DMS153 treated with DMSO at 0.1 percent for 48 hours (cell line): ENCODE data around the gene FAM161B.
A peak's percentile ranks its signal among the peaks of the same experiment; 100 is the strongest.
"Not testable (repeated sequence)": the region's sequence is repeated elsewhere in the genome, so short reads cannot be mapped to it uniquely, and the experiment has no call there.

Experiments
- DNase-seq: peaks from one replicate; lab custom pipeline; 2025; ENCODE audit not compliant: unreplicated experiment; lab: John Stamatoyannopoulos, UW

The FAM161B gene

GRCh38 chr14:73944432-73945158 lies 5.3 kb downstream of the FAM161B start:
- no peak for DNase-seq

GRCh38 chr14:73943083-73943482 lies 6.8 kb downstream of the FAM161B start:
- no peak for DNase-seq

DNA sequence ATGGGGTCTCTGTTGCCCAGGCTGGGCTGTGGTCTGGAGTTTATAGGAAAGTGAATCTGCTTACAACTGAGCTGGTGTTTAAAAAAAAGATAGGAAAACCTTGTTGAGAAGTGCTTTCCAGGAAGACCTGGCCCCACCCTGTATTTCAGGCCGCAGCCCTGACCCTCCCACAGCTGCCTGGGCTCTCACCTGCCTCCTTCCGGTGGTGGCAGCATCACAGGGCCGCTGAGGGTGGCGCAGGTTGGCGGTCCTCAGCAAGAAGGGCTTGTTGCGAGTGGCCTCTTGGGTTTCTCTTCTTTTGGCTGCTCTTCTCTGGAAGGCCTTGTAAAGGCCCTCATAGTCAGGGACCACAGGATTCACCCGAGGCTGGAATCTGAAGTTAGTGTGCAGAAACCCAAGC lies 7.7 kb downstream of the FAM161B start:
- DNase-seq = no peak

DNA sequence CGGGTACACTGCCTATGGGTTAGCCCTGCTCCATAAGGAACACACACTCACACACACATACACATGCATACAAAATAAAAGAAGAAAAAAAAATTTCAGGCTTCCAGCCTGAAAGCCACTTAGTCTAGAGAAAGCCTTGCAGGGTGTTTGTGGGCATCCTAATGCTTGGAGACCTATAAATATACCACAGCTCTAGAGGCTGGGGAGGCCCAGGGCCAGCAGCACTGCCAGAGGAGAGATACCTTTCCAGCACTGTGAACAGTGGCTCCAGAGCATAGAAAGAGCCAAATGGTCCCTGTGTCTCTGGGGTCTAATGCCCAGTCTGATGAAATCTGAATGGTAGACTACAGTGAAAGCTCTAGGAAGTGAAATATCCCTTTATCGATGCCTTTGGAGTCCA lies 12.9 kb downstream of the FAM161B start:
- DNase-seq = no peak

DNA sequence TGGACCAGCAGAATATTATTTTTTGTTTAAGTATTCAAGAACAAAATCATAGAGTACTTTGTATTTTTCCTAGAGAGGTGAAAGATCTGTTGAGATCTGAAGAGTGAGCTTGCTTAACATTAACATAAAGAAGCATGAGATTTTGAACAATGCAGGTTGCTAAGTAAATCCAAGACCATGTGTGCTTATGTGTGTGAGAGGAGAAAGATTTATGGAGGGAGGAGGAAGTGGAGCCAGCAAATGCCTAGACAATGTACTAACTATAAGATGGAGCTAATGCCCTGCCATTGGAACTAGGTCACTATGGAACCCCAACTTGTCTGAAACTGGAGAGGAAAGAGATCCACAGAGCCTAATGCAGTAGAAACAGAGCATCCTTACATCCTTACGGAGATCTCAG lies 13.3 kb downstream of the FAM161B start:
- no peak for DNase-seq

- DNase-seq = no peak
These were observed 14.2 kb downstream of the FAM161B start for GRCh38 chr14:73935666-73936065.

GRCh38 chr14:73924337-73924736 lies 25.6 kb downstream of the FAM161B start:
- no peak for DNase-seq

GRCh38 chr14:73919457-73919856 lies 30.4 kb downstream of the FAM161B start:
- not testable (repeated sequence) for DNase-seq

- DNase-seq = no peak
These were observed 33.6 kb downstream of the FAM161B start for GRCh38 chr14:73916324-73916723.

- no peak for DNase-seq
These were observed 36.6 kb downstream of the FAM161B start for GRCh38 chr14:73913256-73913655.

DNA sequence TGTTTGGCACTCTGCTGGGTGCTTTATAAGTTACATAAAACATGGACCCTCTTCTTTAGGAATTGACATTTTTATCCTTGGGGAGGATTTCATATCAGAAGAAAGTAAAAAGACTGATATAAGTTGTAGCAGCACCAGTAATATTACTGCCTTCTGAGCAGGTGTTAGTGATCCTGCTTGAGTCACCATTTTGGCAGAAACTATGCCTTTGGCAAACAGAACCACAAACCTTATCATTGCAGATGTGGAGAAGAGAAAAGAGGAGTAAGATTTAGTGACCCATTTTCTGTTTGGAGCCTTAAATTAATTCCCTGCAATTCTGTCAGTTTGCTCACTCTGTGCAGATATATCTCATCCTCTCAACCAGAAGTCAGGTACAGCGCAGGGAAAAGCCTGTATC lies 40.2 kb downstream of the FAM161B start:
- no peak for DNase-seq

GRCh38 chr14:73903028-73903427 lies 46.9 kb downstream of the FAM161B start:
- no peak for DNase-seq

DNA sequence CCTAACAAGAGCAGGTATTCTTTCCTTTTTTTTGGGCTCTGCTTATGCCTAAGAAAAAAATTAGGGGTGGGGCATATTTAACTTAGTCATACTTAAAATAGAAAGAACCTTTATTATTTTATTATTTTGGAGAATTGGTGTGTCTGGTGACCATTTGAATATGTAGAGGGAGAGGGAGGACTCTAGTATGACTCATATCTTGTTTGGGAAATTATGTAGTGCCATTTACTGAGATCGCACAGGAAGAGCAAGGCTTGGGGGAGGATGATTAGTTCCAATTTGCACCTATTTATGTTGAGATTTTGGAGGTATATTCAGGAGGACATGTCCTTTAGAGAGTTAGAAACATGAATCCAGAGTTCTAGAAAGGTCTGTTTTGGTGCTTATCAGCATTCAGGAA lies 53.4 kb downstream of the FAM161B start:
- DNase-seq = no peak

GRCh38 chr14:73895939-73896338 lies 54.0 kb downstream of the FAM161B start:
- DNase-seq = no peak

DNA sequence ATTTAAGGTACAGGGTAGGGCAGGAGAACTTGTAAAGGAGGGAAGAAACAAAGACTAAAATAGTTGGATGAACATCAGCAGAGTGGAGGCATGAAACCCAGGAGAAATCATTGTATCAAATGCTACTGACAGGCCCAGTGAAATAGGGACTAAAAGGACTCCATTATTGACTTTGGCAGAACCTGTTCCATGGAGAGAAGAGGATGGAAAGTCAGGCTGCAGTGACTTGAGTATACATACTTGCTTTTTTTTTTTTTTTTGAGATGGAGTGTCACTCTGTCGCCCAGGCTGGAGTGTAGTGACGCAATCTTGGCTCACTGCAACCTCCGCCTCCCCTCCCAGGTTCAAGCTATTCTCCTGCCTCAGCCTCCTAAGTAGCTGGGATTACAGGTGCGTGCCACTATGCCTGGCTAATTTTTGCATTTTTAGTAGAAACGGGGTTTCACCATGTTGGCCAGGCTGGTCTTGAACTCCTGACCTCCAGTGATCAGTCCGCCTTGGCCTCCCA lies 55.7 kb downstream of the FAM161B start:
- not testable (repeated sequence) for DNase-seq

DNA sequence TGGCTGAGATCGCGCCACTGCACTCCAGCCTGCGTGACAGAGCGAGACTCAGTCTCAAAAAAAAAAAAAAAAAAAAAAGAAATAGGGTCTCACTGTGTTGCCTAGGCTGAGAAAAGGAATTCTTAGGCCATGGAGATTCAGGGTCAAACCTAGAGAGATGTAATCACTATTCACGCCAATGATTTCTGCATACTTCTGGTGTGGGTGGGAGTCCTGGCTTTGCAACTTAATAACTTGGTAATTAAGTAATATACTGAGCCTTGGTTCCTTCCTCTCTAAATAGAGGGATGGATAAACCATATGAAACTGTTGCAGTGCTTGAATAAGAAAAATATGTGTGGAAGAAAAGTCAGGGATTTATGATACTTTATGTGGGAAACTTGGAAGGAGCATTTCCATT lies 60.5 kb downstream of the FAM161B start:
- no peak for DNase-seq

DNA sequence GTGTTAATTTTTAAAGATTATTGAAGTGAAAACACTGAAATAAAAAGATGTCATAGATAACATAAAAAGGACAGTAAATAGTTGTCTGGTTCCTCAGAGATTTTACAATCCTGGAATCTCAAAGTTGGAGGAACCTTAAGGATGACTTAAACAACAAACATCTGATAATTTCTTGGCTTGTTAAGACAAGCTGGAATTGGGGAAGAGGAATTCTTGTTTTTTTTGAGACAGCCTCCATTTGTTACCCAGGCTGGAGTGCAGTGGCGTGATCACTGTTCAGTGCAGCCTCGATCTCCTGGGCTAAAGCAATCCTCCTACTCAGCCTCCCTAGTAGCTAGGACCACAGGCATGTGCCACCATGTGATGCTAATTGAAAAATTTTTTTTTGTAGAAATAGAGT lies 60.9 kb downstream of the FAM161B start:
- DNase-seq = no peak

DNA sequence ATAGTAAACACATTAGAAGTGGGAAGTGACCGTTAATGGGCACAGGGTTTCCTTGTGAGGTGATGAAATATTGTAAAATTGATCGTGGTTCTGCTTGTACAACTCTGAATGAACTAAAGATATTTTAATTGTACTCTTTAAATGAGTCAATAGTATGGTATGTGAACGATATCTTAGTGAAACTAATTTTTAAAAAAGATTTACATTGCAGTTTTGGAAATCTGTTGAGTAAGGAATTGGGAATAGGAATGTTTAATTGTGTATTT lies 61.5 kb downstream of the FAM161B start:
- no peak for DNase-seq

GRCh38 chr14:73887694-73888459 lies 62.0 kb downstream of the FAM161B start:
- DNase-seq = no peak

DNA sequence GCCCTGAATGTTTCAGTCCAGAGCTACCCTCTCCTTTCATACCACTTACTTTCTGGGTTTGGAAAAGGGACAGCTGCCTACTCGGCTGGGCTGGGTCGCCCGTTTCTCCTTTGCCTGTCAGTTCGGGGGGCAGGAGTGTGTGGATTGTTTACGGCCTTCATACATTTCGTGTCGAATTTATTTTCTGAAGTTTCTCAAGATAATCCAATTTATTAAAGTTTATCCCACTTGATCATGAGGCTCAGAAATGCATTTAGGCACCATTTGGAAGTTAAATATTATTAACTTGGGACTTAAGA lies 62.6 kb downstream of the FAM161B start:
- DNase-seq = no peak

DNA sequence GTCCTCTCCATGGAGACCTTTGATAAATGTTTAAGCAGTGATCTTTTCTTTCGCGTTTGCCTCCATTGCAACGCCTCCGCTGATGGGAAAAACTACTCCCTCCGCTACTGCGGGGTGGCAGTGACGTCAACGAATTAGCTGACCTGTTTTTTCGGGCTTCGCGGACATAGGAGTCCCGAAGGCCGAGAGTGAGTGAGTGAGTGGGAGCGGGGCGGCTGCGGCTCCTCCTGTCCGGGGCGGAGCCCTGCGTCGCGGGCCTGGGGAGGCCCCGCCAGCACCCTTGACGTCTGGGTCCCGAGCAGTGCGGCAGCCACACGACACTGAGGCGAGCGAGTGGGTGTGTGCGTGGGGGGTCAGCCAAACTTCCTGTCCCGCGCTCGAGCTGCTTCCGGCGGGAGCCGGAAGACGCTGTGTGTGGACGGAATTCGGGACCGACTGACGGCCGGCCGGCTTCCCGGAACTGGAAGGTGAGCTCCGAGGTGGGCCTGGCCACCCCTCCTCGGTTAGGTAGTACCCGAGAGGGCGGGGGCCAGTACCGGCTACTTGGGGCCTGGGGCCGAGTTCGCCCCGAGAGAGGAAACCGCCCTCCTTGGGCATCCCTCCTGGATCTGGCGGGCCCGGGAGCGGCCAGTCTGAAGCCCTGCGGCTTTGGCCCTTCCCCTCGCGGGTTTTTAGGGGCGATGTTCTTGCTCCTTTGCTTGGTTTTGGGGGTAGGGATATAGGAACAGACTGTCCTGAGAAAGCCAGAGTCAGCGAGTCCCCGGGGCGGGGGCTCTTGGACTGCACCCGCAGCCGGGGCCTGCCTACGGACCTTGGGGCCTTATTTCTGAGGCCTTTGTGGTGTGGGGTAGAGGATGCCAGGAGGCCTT lies 63.2 kb downstream of the FAM161B start, which contains the start of gene ZNF410:
TSS of gene ZNF410 (plus strand) at position 411 of the 869 bp plus-strand sequence. CDS start 5,317 bp downstream, outside the sequence.
- peak; percentile 72 for DNase-seq
